B cell (primary cell): ENCODE data around the gene RC3H1. TPM values are rescaled to one million over a fixed set of nuclear protein-coding genes. Genes with fewer than 3 reads are reported as not detected.
A peak's percentile ranks its signal among the peaks of the same experiment; 100 is the strongest.
"Not testable (repeated sequence)": the region's sequence is repeated elsewhere in the genome, so short reads cannot be mapped to it uniquely, and the experiment has no call there.

Experiments used
- ATAC-seq: fragments of 200-7000 bp; cut with Tn5 transposase; one replicate; pipeline ENCODE4 v1.10.0; 2021; ENCODE audit warnings: low read depth, mild to moderate bottlenecking, moderate number of reproducible peaks, moderate library complexity
- CTCF ChIA-PET: fragments of 350-600 bp; sonication (Branson Sonifier 250); formaldehyde crosslinking; loops from one replicate; lab custom pipeline; 2021; ENCODE audit warnings: antibody characterized with exemption, inconsistent platforms; lab: Charles Lee
- POLR2A ChIA-PET: fragments of 350-600 bp; sonication (Branson Sonifier 250); formaldehyde crosslinking; loops from one replicate; lab custom pipeline; 2021; ENCODE audit warnings: antibody characterized with exemption; lab: Charles Lee
- DNase-seq: peaks from one replicate; pipeline ENCODE4 v3.0.0; 2013
- H2AFZ ChIP-seq: 2 replicates; pipeline ENCODE4 v1.6.1; 2012; ENCODE audit warnings: mild to moderate bottlenecking, low read depth, low read length; ENCODE audit not compliant: insufficient read depth, poor library complexity, severe bottlenecking
- H3K27ac ChIP-seq, 2 donors: 1 replicate in 1 of 2; 2 replicates in 1 of 2; pipeline ENCODE4 v1.5.1; 2012 to 2013; ENCODE audit warnings: low read length in 2 of 2, mild to moderate bottlenecking in 2 of 2, moderate library complexity in 1 of 2
- H3K27me3 ChIP-seq, 4 experiments: fragments of 200-600 bp in 1 of 4; sonication (generic) in 1 of 4; replicated peaks in 1 of 4; 1 replicate in 2 of 4; 2 replicates in 2 of 4; pipeline versions ENCODE4 v1.6.1 to v1.7.0; 2013 to 2016; ENCODE audit warnings: low read length in 3 of 4, mild to moderate bottlenecking in 2 of 4, mixed read lengths in 1 of 4, moderate library complexity in 1 of 4; ENCODE audit not compliant: insufficient read depth in 4 of 4, control insufficient read depth in 3 of 4; ENCODE audit errors: control extremely low read depth in 1 of 4
- H3K36me3 ChIP-seq, 2 experiments: replicated peaks in 1 of 2; 1 replicate in 1 of 2; 2 replicates in 1 of 2; pipeline versions ENCODE4 v1.6.1 to v1.7.1; 2013; ENCODE audit warnings: low read length in 1 of 2; ENCODE audit not compliant: insufficient read depth in 2 of 2, control insufficient read depth in 1 of 2; ENCODE audit errors: control extremely low read depth in 1 of 2, extremely low read depth in 1 of 2
- H3K4me1 ChIP-seq, 2 donors: fragments of 200-600 bp in 1 of 2; sonication (generic) in 1 of 2; 1 replicate in 1 of 2; 2 replicates in 1 of 2; pipeline versions ENCODE4 v1.5.1 to v1.6.1; 2013 to 2017; ENCODE audit warnings: low read length in 2 of 2; ENCODE audit not compliant: control insufficient read depth in 2 of 2, insufficient read depth in 2 of 2
- H3K4me2 ChIP-seq: replicated peaks from 2 replicates; pipeline ENCODE3; 2012; ENCODE audit warnings: mild to moderate bottlenecking, low read depth, low read length; ENCODE audit not compliant: poor library complexity, severe bottlenecking
- H3K4me3 ChIP-seq, 5 experiments: fragments of 200-600 bp in 1 of 5; sonication (generic) in 1 of 5; 1 replicate in 3 of 5; 2 replicates in 2 of 5; pipeline versions ENCODE4 v1.5.1 to v1.7.0; 2011 to 2016; ENCODE audit warnings: low read length in 4 of 5, mild to moderate bottlenecking in 4 of 5, low read depth in 2 of 5, control low read depth in 1 of 5, moderate library complexity in 1 of 5; ENCODE audit not compliant: insufficient read depth in 1 of 5; ENCODE audit errors: control extremely low read depth in 1 of 5, extremely low read depth in 1 of 5
- H3K79me2 ChIP-seq: fragments of 200-600 bp; sonication (generic); one replicate; pipeline ENCODE4 v1.6.0; 2016; ENCODE audit warnings: low read length; ENCODE audit not compliant: control insufficient read depth, insufficient read depth
- H3K9ac ChIP-seq: fragments of 200-600 bp; sonication (generic); 2 replicates; pipeline ENCODE4 v1.6.1; 2017; ENCODE audit warnings: mild to moderate bottlenecking, low read length, moderate library complexity
- H3K9me3 ChIP-seq, 3 donors: one replicate each; pipeline versions ENCODE4 v1.6.1 to v1.7.1; 2013; ENCODE audit warnings: low read length in 2 of 3; ENCODE audit not compliant: control insufficient read depth in 2 of 3, insufficient read depth in 1 of 3; ENCODE audit errors: control extremely low read depth in 1 of 3
- H4K20me1 ChIP-seq: 2 replicates; pipeline ENCODE4 v1.6.0; 2012; ENCODE audit warnings: mild to moderate bottlenecking, low read length; ENCODE audit not compliant: insufficient read depth, control insufficient read depth, poor library complexity, severe bottlenecking
- H3K27ac Mint-ChIP-seq: one replicate; pipeline ENCODE4 v1.8.0; 2021; ENCODE audit warnings: mixed read lengths
- H3K27me3 Mint-ChIP-seq: one replicate; pipeline ENCODE4 v1.8.0; 2021; ENCODE audit warnings: mixed read lengths
- H3K4me1 Mint-ChIP-seq: one replicate; pipeline ENCODE4 v1.8.0; 2021; ENCODE audit warnings: mixed read lengths
- H3K4me3 Mint-ChIP-seq: one replicate; pipeline ENCODE4 v1.8.0; 2021; ENCODE audit warnings: mixed read lengths
- H3K9me3 Mint-ChIP-seq: one replicate; pipeline ENCODE4 v1.8.0; 2022; ENCODE audit warnings: mixed read lengths; ENCODE audit not compliant: insufficient read depth
- CTCF ChIP-seq: fragments of 200-600 bp; IDR thresholded peaks from one replicate; pipeline ENCODE4 v1.8.0; 2022; ENCODE audit warnings: antibody characterized with exemption, mild to moderate bottlenecking
- EZH2 ChIP-seq: IDR thresholded peaks from 2 replicates; pipeline ENCODE4 v1.6.1; 2012; ENCODE audit warnings: borderline replicate concordance, low read depth, mild to moderate bottlenecking, moderate library complexity, low read length; ENCODE audit not compliant: insufficient read depth, poor library complexity, severe bottlenecking
- WGBS: methylation state at CpG from one replicate; pipeline ENCODE4 v1.1.5; 2013; ENCODE audit warnings: missing lambda C conversion rate; ENCODE audit not compliant: insufficient coverage; 5-methylcytosine and 5-hydroxymethylcytosine counted together
- intact Hi-C: fragments of 100-400 bp; cut with micrococcal nuclease; formaldehyde crosslinking; loops from one replicate; pipeline ENCODE4 v1.10.0; 2022
- polyA plus RNA-seq: library from polyadenylated mRNA; depleted of rRNA; stranded (reverse); fragments of >200 nt; gene quantifications from 2 replicates; pipeline ENCODE4 v1.2.3, GENCODE V29; 2012
- total RNA-seq, 2 donors: library from RNA; stranded (reverse); fragments of 120-200 nt in 1 of 2; gene quantifications; 1 replicate in 1 of 2; 2 replicates in 1 of 2; pipeline versions ENCODE4 v1.2.3 to v1.2.4, GENCODE V29; 2013 to 2022

The RC3H1 gene
- total and polyA plus RNA-seq, 2 donors (not counting 1 experiment from before 2014, with no cell fraction given) = 6.8 to 84.5 TPM

GRCh38 chr1:173970252-173970651, 51.9 kb downstream of the RC3H1 start:
- no peaks in the 10 kb centered on the region for H3K9me3 Mint-ChIP-seq
- H3K4me1 Mint-ChIP-seq = no peaks in the 10 kb centered on the region
- Histone ChIP-seq H3K27ac (peak overlapping the region in 1 of 2 donors; percentile 5), H3K4me3 (no peak overlapping the region), H3K4me2 (no peak overlapping the region), H3K79me2 (peaks cover 7% of the 10 kb centered on the region), H4K20me1 (peaks cover 5% of the 10 kb centered on the region), H3K36me3 (peaks cover 1 to 49% of the 10 kb centered on the region in 2 experiments), H3K9ac (no peak overlapping the region), H3K27me3 (no peaks in the 10 kb centered on the region), H2AFZ (no peak overlapping the region), H3K9me3 (no peaks in the 10 kb centered on the region), H3K4me1 (no peaks in the 10 kb centered on the region)
- no peak overlapping the region for H3K27ac Mint-ChIP-seq
- POLR2A ChIA-PET = interaction anchor here (0.6 to 1.1 kb wide), 2 partner anchors 19 to 105 kb away, joined by 3 to 6 read pairs; no protein-coding TSS in a partner anchor
- CTCF ChIA-PET = interaction anchor here (1.2 to 2.0 kb wide), 2 partner anchors 222 to 247 kb away, joined by 3 to 9 read pairs; no protein-coding TSS in a partner anchor
- no peak overlapping the region for H3K4me3 Mint-ChIP-seq
- no peaks in the 10 kb centered on the region for H3K27me3 Mint-ChIP-seq
- 100% methylated on average over 1 of the region's 3 CpGs for WGBS
- intact Hi-C loops = loop anchor here (5.0 kb wide), 1 partner anchor 247 kb away; no protein-coding TSS in a partner anchor
- no peak for ATAC-seq
- TF ChIP-seq EZH2 (no peak), CTCF (no peak)
- no peak for DNase-seq

GRCh38 chr1:173965896-173966295, 56.3 kb downstream of the RC3H1 start:
- H3K9ac ChIP-seq, H3K4me3 ChIP-seq, H3K4me1 Mint-ChIP-seq, H2AFZ ChIP-seq, H3K9me3 Mint-ChIP-seq, H3K27ac Mint-ChIP-seq, H3K4me1 ChIP-seq, H3K4me3 Mint-ChIP-seq, H3K79me2 ChIP-seq, ATAC-seq, H4K20me1 ChIP-seq, H3K27me3 ChIP-seq, DNase-seq, H3K27ac ChIP-seq, H3K9me3 ChIP-seq, POLR2A ChIA-PET, intact Hi-C loops, H3K27me3 Mint-ChIP-seq, H3K4me2 ChIP-seq: not testable (repeated sequence)
- CTCF ChIA-PET = interaction anchor here (2.8 kb wide), 1 partner anchor 252 kb away, joined by 6 read pairs; no protein-coding TSS in a partner anchor
- WGBS = 100% methylated on average over 5 of the region's 5 CpGs
- H3K36me3 ChIP-seq = peaks cover 2 to 44% of the 10 kb centered on the region in 2 experiments
